ENCODE results near the gene ICE1.
"Not testable (repeated sequence)": the region's sequence is repeated elsewhere in the genome, so short reads cannot be mapped to it uniquely, and the experiment has no call there.

The ICE1 gene

DNA sequence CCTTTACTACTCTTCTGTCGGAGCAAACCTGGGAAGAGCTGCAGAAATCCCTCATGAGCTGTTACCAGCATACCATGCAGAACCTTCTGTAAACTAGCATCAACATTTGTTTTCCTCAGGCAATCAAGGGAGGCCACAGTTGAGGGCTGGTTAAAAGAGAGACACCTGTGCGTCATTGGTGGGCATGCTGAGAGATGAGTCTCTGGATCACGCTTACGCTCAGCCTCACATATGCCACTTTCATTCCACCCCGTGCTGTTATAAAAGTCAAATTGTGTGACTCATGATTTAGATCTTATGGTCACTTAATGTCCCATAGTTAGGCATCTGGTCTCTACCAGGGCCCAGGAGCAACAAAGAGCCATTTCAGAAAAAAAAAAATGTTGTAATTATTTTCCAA is 18.1 kb upstream of the ICE1 start:
- no peak for DNase-seq (ENCODE audit: low read depth)

DNA sequence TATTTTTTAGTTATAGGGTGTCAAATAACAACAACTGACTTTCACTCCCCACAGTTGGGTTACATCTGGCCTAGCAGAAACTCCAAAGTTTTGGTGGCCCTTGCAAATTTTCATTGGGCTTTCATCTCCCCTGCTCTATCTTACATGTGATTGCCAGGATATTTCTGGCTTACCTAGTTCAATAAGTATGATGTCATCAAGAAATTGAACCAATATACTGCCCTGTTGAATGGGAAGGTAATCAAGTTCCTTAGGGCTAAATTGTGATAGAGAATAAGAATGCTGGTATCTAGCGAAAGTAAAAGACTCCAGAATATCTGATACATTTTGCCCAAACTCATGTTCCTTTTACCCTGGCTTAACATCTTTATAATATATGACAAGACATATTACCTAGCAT is 17.0 kb upstream of the ICE1 start:
- no peak for DNase-seq (ENCODE audit: low read depth)

DNA sequence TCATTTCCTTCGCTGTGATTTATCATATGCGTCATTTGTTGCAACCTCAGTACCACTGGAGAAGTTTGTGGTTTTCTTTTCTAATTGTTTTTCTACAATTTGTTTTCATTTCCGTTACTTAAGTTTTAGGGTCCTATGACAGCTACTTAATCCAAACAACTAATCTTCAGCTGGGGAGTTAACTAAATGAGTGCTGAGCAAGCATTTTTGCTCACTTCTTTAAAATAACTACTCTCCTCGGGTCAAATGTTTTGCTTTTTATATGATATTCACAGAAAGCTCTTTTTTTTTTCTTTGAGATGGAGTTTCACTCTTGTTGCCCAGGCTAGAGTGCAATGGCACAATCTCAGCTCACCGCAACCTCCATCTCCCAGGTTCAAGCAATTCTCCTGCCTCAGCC is 14.6 kb upstream of the ICE1 start:
- DNase-seq (ENCODE audit: low read depth) = no peak

DNA sequence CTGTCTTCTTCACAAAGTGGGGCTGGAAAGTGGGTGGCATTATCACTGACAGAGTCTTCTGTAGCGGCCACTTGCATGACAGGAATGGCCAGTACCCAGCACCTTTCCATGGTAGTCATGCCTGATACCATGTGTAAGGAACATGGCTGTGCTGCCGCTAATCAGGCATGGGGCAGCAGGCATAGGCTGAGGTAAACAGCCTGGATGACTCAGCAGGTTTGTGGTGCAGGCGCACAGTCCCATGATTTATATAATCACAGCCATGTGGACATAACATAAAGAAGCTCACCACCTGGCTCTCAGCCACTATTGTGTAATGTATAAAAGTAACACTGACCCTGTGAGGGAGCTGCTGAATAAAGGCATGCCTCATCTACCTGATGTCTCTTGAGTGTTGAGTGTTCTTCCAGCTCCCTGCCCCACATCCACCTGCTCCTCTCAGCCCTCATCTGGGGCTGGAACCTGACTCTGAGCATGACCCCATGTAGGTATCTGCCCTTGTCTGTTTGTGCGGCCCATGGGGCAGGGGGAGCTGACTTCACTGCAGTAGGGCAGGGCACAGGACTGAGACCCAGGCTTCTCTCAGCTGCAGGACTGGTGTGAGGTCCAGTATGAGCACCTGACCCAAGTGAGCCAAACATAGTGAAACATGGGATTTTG is 13.2 kb upstream of the ICE1 start:
- DNase-seq (ENCODE audit: low read depth) = no peak

DNA sequence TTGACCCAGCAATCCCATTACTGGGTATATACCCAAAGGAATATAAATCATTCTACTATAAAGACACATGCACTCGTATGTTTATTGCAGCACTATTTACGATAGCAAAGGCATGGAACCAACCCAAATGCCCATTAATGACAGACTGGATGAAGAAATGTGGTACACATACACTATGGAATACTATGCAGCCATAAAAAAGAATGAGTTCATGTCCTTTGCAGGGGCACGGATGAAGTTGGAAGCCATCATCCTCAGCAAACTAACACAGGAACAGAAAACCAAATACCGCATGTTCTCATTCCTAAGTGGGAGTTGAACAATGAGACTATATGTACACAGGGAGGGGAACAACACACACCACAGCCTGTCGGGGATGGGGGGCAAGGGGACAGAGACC is 8.6 kb upstream of the ICE1 start:
- not testable (repeated sequence) for DNase-seq (ENCODE audit: low read depth)

DNA sequence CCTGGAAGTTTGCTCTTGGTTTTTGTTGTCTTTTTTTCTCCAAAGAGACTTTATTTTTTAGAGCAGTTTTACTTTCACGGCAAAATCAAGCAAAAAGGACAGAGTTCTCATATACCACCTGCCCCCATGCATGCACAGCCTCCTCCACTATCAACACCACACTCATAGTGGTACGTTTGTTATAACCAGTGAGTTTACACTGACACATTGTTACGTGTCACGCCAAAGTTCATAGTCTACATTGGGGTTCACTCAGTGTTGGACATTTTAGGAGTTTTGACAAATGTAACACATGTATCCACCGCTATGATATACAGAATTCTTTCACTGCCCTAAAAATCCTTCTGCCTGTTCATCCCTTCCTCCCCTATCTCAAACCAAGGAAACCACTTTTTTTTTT is 7.5 kb upstream of the ICE1 start:
- no peak for DNase-seq (ENCODE audit: low read depth)

DNA sequence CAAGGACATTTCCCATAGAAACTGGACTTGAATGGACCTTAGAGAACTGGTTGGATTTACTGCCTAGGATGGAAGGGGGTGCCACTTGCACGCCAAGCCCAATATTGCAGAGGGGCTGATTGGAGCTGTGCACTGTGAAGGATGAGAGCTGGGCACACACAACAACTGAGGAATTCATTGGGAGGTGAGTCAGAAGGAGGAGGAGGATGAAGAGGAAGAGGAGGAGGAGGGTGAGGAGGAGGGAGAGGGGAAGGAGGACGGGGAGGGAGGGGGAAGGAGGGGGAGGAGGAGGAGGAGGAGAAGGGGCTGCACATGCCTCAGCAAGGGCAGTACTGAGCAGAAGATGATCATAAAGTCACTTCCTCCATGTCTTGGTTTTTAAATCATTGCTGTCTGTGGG is 5.7 kb upstream of the ICE1 start:
- DNase-seq (ENCODE audit: low read depth) = no peak

DNA sequence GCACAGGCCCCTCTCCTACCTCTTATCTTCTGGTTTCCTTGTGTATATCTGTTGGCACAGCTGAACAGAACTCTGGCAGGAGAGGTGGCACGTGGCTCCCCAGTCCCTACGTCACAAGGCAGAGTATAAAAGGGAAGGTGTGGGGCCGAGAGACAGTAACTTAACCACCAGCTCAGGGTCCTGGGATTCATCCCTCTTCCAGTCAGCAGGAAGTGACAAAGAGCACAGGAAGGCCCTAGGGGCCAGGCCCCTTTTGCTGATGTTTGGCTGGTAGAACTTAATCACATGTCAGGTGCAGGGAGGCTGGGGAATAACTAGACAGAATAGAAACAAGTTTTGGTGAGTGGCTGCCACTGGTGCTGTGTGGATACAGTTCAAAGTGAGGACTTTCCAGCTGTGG is 4.5 kb upstream of the ICE1 start:
- no peak for DNase-seq (ENCODE audit: low read depth)

DNA sequence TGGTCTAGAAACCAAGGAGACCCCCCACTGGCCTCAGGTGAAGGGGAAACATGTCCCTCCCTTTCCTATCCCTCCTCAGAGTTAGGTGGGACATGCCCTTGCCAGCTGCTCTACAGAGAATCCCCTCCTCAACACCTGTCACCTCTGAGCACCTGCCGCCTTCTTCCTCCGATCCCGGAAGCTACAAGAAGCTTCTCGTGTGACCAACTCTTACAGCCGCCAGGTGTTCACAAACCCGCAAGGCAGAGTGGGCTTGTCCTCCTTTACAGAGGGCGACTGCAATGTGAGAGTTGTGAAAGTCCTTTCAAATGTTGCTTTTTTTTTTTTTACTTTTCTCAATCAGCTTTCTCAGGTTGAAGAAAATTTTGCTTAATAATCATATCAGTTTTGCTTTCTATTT is 3.7 kb upstream of the ICE1 start:
- no peak for DNase-seq (ENCODE audit: low read depth)

DNA sequence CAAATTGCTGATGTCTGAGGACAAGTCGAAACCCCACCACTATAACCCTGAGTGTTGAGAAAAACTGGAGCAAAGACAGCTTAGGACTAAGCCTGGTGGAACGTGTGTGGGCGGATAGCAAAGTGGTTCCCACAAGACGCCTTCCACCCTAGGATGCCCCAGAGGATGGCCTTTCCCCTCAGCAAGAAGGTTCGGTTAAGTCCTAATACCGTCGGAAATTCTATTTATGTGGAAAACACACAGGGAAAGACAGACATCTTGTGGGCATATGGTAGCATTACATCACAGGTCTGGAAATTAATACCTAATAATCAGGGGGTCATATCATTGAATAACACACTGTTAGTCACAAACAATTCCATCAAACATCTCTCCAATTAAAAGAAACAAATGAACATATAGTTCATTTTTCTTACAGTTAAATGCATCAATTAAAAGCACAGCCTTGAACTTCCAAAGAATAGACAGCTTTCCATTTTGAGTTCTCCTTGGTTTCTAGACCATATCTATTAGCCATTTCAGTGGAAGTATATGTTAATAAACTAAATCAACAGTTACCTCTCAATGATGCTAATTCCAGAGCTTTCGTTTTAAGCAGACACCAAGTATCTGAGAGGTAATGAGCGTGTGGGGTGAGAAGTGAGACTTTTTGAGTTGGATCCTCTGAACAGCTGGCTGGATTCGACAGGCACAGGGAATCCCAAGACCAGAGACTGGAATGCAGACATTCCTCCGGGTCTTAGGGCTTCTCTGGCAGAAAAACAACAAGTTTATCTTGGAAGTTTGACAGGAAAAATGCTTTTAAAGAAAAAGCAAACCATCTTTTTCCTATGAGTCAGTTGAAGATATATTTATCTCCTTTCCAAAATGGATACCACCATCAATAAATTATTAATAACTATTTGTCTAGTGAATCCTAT is 2.9 kb upstream of the ICE1 start:
- peak; percentile 43 for DNase-seq (ENCODE audit: low read depth)

DNA sequence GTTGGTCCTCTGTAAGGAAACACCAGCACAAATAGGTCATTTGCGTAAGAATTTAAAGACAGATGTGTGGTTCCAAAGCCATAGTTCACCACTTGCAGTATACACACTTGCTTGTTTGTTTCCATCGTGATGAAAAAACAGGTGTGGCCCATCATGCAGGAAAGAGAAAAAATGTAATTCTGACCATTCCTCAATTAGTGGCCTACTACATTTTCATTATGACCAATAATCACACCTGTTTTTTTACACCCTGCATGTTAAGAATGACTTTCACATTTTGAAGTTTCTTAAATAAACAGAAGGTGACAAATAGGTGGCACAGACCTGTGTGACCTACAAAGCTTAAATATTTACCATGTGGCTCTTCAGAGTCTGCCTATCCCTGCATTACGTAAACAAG is 2.2 kb upstream of the ICE1 start:
- no peak for DNase-seq (ENCODE audit: low read depth)

DNA sequence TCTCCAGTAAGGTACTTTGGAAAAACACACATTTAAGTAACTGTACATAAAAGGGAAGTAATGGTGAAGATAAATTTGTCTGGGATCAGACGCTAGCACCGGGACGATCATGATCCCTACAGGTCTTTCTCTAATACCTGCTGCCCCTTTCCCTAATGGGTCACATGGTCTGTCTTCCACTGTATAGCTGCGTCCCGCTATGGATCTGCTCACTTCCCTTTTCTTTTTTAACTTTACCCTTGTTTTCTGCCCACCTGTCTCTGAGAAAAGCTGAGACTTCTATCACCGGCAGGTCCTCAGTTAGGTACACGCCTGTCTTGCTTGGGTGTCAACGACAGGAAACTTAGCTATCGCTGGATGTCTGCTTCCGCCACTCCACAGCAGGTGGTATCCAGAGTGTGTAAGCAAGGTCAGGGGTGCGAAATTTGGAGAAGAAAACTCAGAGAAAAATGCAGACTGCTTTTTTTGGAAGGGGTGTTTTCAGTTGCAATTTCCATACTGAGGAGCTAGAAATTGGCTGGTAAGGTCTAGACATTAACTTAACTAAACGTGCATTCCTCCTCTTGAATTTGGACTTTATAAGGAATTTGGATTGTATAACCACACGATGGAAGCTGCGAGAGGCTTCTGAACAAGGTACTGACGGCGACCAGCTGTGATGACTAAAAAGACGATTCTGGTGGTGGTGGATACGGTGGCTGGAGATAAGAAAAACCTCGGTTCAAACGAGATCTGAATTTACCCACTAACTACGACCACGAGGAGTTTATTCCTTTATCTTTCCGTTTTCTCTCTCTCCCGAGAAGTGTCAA is 1.1 kb upstream of the ICE1 start:
- DNase-seq (ENCODE audit: low read depth) = no peak

DNA sequence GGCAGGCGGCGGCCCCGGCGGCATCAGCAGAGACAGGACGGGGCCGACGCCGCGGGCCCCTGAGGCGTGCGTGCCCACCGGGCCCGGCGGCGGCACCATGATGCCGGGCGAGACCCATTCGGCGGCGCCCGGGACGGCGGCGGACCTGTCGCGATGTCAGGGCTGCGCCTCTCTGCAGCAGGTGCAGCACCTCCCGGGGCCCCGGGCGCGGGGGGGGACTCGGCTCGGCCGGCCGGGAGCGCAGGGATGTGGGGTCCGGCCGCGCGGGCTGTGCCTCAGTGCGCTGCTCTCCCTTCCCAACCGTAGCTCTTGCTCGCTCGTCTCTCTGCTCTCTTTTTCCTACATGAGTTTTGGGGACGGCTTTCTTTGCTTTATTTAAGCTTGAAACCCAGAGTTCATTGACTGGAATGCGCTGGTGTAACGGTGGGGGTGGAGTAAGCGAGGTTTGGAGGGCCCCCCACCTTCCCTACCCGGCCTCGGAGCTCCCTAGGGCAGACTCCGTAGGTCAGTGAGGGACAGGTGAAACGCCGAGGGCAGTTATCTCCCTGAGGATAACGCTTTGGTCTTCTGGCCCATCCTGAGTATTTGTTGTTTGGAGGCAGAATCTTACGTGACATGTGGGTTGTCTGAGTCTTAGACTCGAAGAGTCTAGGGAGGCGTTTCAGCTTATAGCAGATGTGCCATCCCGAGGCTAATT is 490 bp downstream of the ICE1 start:
- DNase-seq (ENCODE audit: low read depth) = no peak

DNA sequence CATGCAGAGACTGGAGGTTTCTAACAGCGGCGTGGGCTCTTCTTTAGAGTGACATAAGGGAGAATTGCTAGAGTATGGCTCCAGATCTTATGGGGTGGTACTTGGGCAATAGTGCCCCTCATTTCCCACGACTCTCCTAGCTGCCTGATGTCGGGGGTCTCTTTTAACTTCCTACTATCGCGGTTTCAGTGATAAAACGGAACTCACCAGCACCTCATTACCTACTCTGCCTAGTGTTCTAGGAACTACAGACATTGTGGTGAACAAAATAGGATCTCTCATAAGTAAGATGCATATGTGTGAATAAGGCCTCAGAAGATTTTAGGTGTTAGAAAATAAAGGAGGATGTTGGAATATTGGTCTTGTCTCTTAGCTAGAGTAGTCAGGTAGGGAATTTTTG is 1.1 kb downstream of the ICE1 start:
- DNase-seq (ENCODE audit: low read depth) = no peak

DNA sequence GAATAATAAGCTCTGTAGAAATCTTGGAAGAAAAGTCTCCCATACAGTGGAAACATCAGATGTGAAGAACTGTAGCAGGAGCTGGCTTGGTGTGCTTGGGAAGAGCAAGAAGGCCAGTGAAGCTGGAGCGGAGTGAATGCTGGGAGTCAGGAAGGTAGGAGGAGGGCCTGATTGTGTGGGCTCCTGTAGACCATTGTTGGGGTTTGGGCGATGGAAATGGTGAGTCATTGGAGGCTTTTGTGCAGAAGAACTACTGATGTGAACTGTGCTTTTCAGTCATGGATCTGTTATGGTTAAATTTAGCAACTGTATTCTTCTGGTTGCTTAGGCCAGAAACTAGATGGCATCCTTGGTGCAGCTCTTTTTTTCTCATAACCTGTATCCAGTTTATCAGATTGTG is 2.3 kb downstream of the ICE1 start:
- DNase-seq (ENCODE audit: low read depth) = no peak

DNA sequence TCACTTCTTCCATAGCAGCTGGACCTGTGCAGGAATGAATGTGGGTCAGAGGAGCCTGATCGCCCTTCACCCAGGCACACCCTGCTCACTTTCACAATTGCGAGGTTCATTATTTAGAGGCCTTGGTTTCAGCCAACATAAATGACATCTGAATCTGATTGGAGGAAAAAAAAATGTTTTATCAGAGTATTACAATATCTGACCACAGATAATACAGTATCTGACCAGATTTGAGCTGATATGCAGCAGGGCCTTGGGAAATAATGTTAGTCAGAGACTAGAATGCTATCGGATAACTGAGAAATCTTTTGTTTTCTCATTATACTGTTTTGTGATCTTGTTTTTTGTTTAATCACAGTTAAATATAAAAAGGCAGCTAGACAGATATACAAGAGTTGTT is 7.7 kb downstream of the ICE1 start:
- no peak for DNase-seq (ENCODE audit: low read depth)

DNA sequence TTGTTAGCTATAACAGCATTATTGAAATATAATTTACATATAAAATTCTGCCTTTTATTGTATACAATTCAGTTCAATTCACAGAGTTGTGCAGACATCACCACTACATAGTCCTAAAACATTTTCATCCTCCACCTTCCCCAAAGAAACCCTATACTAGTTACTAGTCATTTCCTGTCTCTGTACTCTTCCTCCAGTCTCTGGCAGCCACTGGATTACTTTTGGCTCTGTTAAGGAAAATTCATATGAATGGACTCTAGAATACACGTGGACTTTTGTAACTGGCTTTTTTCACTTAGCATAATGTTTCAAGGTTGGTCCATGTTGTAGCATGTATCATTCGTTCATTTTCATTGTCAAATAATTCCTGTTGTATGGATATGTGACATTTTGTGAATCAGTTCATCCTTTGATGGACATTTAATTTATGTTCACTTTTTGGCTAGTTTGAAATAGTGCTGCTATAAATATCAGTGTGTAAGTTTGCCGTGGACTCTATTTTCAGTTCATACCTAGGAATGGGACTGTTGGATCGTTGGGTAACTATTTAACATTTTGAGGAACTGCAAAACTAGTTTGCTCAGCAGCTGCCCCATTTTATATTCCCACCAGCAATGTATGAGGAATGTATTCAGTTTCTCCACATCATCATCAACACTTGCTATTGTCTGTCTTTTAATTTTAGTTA is 9.7 kb downstream of the ICE1 start:
- peak; percentile 50 for DNase-seq (ENCODE audit: low read depth)

DNA sequence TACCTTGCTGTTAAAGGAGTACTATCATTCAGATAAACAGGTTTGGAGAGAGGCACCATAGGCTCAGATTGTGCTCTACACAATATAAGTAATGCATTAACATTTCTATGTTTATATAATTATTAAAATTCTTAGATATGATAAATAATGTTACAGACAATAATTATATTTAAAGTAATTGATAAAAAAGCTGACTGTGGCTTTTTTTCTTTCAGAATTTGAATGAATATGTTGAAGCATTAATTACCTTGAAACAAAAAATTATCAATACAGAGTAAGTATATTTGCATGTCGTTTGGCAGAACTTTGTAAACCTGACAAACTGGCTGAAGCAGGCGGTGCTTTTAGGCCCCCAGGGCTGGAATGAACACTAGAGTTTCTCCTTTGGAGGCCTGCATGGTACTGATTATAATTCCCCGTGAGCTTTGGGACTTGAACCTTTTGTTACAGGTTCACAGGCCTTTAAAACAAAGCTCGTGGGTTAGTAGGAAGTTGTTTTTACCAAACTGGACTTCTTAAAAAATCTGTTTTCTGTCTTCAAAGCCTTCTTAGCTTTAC is 13.8 kb downstream of the ICE1 start:
- DNase-seq (ENCODE audit: low read depth) = no peak

DNA sequence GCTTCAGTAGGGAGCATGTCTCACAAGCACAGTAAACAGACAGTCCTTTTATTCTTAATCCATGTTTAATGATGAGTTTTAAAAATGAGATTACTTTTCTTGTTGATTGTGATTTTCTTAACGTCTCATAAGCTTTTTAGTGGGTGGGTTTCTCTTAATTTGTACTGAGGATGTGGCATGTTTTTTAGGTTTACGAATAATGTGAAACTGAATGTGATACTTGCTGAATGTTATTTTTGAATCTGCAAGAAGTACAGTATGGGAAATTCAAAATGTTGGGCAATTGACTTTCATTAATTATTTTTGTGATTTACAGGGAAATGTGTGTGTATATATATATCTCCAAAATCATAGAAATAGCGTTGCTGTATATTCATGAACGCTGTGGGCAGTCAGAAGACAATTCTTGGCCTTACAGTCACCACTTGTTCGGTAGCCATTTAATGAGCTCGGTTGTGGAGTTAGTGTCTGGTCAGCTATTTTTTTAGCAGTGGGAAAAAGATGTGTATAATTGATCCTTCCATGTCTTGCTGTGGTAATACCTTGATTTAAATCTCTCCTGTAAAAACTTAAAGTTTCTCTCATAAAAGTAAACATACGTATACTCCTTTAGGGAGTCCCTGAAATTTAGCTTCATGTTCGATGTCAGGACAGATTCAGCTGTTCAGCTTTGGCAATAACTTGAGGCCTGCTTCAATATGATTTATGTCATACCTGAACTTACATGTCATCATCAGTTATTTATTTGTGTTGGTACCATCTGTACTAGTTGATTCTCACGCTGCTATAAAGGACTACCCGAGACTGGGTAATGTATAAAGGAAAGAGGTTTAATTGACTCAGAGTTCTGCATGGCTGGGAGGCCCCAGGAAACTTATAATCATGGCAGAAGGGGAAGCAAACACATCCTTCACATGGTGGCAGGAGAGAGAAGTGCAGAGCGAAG is 15.0 kb downstream of the ICE1 start:
- DNase-seq (ENCODE audit: low read depth) = no peak

DNA sequence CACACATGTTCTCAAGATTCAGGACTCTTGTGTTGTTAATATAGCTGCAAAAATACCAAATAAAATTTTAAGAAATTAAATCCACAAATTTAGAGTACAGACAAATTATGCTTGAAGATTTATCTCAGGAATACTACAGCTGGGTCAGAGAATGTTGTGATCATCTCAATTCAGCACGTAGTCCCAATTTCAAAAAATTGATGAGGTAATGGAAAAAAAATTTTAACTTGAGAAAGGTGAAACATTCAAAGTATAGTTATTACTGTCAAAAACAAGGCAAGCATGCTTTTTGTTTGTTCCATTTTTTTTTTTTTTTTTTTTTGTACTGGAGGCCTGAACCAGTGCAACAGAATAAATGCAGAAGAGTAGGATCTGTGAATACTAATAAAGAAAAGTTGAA is 29.4 kb downstream of the ICE1 start:
- DNase-seq (ENCODE audit: low read depth) = no peak
